Activated CD4-positive, alpha-beta T cell treated with anti-CD3 and anti-CD28 coated beads, Interleukin-2, amount 10 ng/mL, durations not matched to agents 7 days and 5 days (primary cell): ENCODE data around the gene GNAI2. TPM values are rescaled to one million over a fixed set of nuclear protein-coding genes. Genes with fewer than 3 reads are reported as not detected.
A peak's percentile ranks its signal among the peaks of the same experiment; 100 is the strongest.

Experiments used
- CTCF ChIA-PET: fragments of 350-600 bp; sonication (Branson Sonifier 250); formaldehyde crosslinking; loops from one replicate; lab custom pipeline; 2021; ENCODE audit warnings: antibody characterized with exemption; lab: Charles Lee
- POLR2A ChIA-PET: fragments of 350-600 bp; sonication (Branson Sonifier 250); formaldehyde crosslinking; loops from one replicate; lab custom pipeline; 2021; ENCODE audit warnings: antibody characterized with exemption; lab: Charles Lee
- DNase-seq: peaks from one replicate; pipeline ENCODE4 v3.0.0-alpha.2; 2020
- H3K27ac Mint-ChIP-seq: one replicate; pipeline ENCODE4 v1.8.0; 2021; ENCODE audit warnings: mild to moderate bottlenecking, moderate library complexity, mixed read lengths
- H3K27me3 Mint-ChIP-seq: one replicate; pipeline ENCODE4 v1.8.0; 2021; ENCODE audit warnings: mixed read lengths
- H3K36me3 Mint-ChIP-seq: one replicate; pipeline ENCODE4 v1.8.0; 2021; ENCODE audit warnings: low read depth, mixed read lengths
- H3K4me1 Mint-ChIP-seq: one replicate; pipeline ENCODE4 v1.8.0; 2021; ENCODE audit warnings: mixed read lengths
- H3K4me3 Mint-ChIP-seq: one replicate; pipeline ENCODE4 v1.8.0; 2021; ENCODE audit warnings: mild to moderate bottlenecking, moderate library complexity, mixed read lengths
- H3K9me3 Mint-ChIP-seq: one replicate; pipeline ENCODE4 v1.8.0; 2021; ENCODE audit warnings: mixed read lengths
- total RNA-seq, 2 experiments: library from RNA; stranded (reverse); gene quantifications; one replicate each; pipeline ENCODE4 v1.2.3, GENCODE V29; 2021

The GNAI2 gene
- total RNA-seq, 2 experiments from 2014 or later = 489 to 524 TPM

DNA sequence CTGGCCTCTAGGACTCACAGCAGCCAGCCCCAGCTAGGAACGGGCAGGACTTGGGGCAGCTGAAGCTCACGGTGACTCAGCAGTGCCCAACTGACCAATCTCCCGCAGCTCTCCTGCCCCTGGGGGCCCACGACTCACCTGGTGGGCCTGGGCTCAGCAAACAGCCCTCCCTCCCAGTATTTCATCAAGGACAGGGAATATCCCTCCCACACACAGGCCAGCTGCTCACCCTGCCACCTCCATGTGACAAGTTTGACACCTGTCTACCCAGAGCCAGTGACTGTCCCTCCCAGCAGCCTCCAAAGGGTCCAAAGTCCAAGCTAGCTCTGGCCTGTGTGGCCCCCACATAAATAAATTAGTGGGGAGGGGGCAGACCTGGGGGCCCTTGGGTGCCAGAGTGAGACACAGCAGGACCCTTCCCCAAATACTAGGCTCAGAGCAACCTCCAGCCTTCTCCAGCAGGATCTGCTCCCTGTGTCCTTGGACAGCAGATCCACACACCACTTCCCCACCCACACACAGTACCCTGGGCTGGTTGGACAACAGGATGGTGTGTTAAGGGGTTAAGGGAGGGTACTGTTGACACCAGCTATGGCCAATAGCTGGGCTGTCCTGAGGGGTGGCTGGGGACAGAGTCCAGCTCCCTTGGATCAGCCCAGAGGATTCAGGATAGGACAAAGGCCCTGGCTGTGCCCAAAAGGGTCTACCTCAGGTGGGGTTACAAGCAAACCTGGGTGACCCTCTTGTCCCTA, 40.3 kb upstream of the GNAI2 start:
- CTCF ChIA-PET = interaction anchor here (0.9 to 5.2 kb wide), 13 partner anchors 8 to 97 kb away, joined by 3 to 175 read pairs (median 4); partner anchors contain the start of genes GNAI2, IFRD2 and SLC38A3
- POLR2A ChIA-PET = interaction anchor here (0.5 kb wide), 1 partner anchor 77 kb away, joined by 6 read pairs; no protein-coding TSS in a partner anchor
- Mint-ChIP-seq H3K4me3 (no peak overlapping the region), H3K27me3 (peaks cover 19% of the 10 kb centered on the region), H3K27ac (no peak overlapping the region), H3K4me1 (peaks cover 9% of the 10 kb centered on the region), H3K36me3 (no peaks in the 10 kb centered on the region), H3K9me3 (no peaks in the 10 kb centered on the region)
- DNase-seq = no peak

DNA sequence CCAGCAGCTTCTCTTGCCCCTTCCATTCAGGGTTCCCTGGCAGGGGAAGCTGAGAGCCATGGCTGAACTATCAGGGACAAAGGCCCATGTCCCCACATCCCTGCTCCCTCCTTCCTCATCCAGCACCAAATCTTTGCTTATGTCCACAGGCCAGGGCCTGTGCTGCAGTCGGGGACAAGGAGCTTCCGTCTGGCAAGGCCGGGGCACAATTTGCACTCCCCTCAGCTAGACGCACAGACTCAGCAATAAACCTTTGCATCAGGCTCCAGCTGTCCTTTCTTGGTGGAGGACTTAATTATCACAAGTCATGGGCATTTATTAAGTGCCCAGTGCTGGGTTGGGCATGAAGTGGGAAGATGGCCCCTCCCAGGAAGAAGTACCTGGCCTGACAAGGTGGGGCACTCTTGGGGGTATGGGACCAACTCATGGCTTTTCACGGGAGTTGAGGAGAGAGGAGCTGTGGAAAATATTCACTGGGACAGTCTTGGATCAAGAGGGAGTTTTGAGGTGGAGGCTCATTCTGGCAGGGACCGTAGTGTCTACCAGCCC, 39.7 kb upstream of the GNAI2 start:
- no peak overlapping the region for H3K27ac Mint-ChIP-seq

DNA sequence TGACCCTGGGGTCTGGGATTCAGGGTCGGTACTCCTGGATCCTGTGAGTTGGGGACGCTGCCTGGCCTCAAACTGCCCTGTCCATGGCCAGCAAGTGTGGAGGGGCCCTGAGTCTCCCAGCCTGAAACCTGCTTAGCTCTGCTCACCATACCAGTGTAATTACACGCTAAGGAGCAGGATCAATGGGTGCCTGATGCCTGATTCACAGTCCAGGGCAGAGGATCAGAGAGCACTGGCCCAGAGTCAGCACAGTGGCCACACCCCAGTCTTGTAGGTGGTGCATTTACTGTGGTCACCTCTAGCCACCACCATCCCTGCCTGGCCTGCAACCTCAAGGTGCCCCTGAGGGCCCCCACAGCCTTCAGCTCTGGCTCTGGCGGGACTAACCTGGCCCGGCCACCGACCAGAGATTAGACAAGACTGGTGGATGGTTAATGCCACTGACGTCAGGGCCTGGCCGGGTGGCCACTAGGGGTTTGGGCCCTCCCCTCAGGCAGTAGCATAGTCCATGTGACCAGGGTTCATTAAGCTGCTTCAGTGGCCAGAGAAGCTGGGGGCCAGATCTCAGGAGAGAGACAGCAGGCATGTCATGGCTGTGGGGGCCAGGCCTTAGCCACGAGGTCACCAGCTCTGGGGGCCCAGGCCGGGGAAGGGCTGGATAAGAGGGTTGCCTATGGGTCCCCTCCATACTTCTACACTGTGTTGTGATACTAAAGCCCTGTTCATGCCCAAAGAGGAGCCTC, 34.3 kb upstream of the GNAI2 start:
- DNase-seq = no peak
- no peak overlapping the region for H3K4me3 Mint-ChIP-seq
- POLR2A ChIA-PET = no interaction called here
- H3K4me1 Mint-ChIP-seq = peaks cover 2% of the 10 kb centered on the region
- no peaks in the 10 kb centered on the region for H3K36me3 Mint-ChIP-seq
- no peak overlapping the region for H3K27ac Mint-ChIP-seq
- CTCF ChIA-PET = interaction anchor here (1.7 to 3.8 kb wide), 5 partner anchors 7 to 73 kb away, joined by 4 to 22 read pairs (median 13); no protein-coding TSS in a partner anchor
- H3K9me3 Mint-ChIP-seq = no peaks in the 10 kb centered on the region
- H3K27me3 Mint-ChIP-seq = peaks cover 47% of the 10 kb centered on the region

More for the DNA sequence above, 39.7 kb upstream of the GNAI2 start:
- POLR2A ChIA-PET = no interaction called here
- H3K4me3 Mint-ChIP-seq = no peak overlapping the region
- no peaks in the 10 kb centered on the region for H3K9me3 Mint-ChIP-seq
- peaks cover 23% of the 10 kb centered on the region for H3K27me3 Mint-ChIP-seq
- peaks cover 9% of the 10 kb centered on the region for H3K4me1 Mint-ChIP-seq
- CTCF ChIA-PET = interaction anchor here (1.3 to 5.2 kb wide), 3 partner anchors 15 to 50 kb away, joined by 3 to 175 read pairs (median 18); no protein-coding TSS in a partner anchor
- no peaks in the 10 kb centered on the region for H3K36me3 Mint-ChIP-seq
- DNase-seq = no peak

DNA sequence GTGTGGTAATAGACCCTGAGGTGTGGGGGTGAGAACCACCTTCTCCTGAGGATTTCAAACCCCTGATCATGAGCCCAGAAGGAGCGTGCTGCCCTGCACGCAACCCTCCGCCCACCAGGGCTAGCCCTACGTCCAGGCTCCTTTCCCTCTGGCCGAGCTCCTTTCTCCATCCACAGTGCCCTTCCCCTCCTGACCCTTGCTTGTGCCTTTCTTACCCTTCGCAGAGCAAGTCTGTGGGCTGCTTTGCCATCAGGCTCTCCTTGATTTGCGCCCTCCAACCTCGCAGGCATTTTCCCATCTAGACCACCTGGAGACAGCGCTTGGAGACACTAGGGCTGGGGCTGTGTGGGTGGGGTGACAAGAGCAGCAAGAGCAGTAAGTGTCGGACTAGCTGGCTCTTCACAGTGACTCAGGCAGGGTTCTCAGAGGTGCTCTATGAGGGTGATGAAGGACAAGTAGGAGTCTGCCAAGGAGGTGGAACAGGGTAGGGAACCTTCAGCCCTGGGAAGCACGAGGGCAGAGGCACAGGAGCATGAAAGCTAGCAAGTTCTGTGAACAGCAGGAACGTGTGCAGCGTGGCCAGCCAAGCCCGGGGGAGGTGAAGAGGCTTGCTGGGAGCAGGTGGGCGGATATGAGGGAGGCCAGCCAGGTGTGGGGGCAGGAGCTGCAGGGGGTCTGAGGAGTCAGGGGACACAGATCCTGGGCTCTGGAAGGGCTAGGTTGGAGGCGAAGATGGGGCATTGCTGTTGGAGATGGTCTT, 33.5 kb upstream of the GNAI2 start:
- H3K36me3 Mint-ChIP-seq = no peaks in the 10 kb centered on the region
- CTCF ChIA-PET = interaction anchor here (1.0 to 3.8 kb wide), 8 partner anchors 8 to 166 kb away, joined by 3 to 22 read pairs (median 5); no protein-coding TSS in a partner anchor

DNA sequence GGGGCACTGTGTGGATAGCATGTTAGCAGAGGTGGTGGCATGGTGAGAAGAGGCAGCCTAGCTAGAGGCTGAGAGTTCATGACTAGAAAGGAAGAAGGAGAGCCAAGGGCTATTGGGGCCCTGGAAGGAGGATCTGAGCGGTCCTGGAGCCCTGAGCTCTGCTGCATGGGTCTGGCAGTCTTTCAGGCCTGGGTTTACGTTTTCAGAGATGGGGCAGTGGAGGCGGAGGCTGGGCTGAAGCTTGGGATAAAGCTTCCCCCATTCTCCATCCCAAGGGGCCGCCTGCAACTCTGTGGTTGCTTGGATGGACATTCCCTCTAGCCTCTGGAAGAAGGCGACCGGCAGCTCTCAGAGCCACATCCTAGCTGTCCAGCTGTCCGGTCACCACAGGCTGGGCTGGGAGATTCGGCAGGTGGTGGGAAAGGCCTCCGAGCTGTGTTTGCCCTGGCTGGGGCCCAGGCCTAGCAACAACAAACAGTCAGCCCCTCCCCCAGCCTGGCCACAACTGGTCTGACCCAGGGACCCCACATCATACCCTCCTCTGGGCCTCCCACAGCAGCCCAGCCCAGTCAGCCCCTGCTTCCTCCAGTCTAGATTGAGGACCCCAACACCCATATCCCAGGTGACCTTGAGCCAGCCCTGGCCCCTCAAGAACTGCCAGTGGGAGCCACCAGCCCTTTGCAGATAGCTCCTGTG, 32.7 kb upstream of the GNAI2 start:
- Mint-ChIP-seq H3K4me1 (peaks cover 2% of the 10 kb centered on the region), H3K27me3 (peaks cover 51% of the 10 kb centered on the region), H3K36me3 (no peaks in the 10 kb centered on the region), H3K9me3 (no peaks in the 10 kb centered on the region), H3K27ac (no peak overlapping the region), H3K4me3 (no peak overlapping the region)
- ChIA-PET CTCF (interaction anchor here (0.5 to 3.8 kb wide), 13 partner anchors 9 to 184 kb away, joined by 3 to 22 read pairs (median 4); partner anchors contain the start of gene GNAI2), POLR2A (interaction anchor here (0.7 kb wide), 1 partner anchor 18 kb away, joined by 3 read pairs; no protein-coding TSS in a partner anchor)
- DNase-seq = no peak

More for the DNA sequence above, 33.5 kb upstream of the GNAI2 start:
- Mint-ChIP-seq H3K4me1 (peaks cover 2% of the 10 kb centered on the region), H3K27me3 (peaks cover 48% of the 10 kb centered on the region), H3K27ac (no peak overlapping the region), H3K9me3 (no peaks in the 10 kb centered on the region), H3K4me3 (no peak overlapping the region)
- no peak for DNase-seq
- POLR2A ChIA-PET = no interaction called here

DNA sequence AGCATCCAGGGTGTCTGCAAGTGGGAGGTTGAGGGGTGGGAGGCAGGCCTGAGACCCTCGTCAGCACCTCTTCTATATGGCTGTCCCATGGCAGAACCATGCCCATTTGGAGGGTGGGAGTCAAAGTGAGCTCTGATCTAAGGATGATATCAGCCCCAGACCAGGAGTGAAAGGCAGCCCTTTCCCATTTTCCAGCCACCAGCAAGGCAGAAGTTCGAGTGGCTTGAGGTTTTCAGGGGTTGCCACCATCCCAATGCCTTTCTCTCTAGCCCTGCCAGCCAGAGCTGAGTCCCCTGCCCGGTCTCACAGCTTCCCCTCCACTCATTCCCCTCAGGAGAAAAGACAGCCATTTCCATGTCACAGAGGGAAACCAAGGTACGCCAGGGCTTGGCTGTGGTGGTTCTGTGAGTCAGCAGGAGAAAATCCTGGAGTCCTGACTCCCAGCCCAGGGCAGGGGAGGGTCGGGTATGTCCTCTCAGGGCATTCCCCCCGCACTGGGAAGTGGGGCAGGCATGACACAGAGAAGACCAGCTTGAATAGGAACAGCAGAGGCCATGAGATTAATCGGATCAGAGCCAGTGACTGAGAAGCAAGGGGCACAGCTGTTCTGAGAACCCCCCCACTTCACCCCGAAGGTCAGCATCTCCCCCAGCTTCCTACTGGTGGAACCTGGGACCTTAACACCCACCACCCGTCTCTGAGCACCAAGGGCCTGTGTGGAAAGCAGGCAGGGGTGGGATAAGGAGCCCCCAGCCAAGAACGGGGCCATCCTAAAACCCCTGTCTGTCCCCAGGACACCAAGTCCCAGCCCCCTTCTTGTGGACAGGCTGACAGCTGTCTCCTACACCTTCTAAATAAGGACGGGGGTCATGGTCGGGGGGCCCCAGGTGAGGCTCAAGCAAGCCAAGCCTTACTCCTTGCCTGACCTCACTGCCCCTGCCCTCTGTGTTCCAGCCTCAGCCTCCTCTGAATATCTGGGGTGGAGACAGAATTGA, 31.9 kb upstream of the GNAI2 start:
- Mint-ChIP-seq H3K27ac (no peak overlapping the region), H3K36me3 (no peaks in the 10 kb centered on the region), H3K27me3 (peaks cover 51% of the 10 kb centered on the region), H3K4me3 (no peak overlapping the region), H3K4me1 (peaks cover 2% of the 10 kb centered on the region), H3K9me3 (no peaks in the 10 kb centered on the region)
- ChIA-PET POLR2A (interaction anchor here (0.7 kb wide), 1 partner anchor 18 kb away, joined by 3 read pairs; no protein-coding TSS in a partner anchor), CTCF (interaction anchor here (0.5 to 3.8 kb wide), 12 partner anchors 10 to 185 kb away, joined by 3 to 22 read pairs (median 4); partner anchors contain the start of genes GNAI2 and GNAT1)
- no peak for DNase-seq

DNA sequence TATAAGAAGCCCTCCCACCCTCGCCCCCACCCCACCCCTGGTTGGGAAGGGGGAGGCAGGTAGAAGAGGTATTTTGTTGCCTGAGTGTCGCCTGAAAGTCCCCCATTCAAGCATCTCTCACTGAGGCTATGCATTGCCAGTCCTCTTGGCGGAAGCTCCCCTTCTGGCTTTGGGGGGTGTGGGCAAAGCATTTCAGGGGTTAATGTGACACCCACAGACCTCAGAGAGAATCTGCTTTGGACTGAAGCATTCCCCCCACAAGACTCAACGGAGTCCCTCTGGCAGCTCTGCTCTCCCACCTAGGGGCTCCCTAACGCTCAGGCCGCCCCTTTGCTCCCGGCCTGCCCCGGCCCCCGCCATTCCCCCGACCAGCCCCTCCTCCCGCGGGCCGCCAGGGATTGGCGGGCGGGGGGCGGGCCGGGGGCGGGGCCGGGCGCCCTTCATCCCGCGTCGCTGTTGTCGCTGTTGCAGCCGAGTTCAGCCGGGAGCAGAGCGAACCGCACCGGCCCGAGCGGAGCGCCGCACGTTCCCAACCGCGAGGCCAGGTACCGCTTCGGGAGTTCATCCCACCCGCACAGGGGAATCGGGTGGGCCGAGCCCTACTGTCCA, 31.1 kb upstream of the GNAI2 start, which contains the start of gene SLC38A3:
Gene SLC38A3 (plus strand): TSS at position 468 of the 609 bp plus-strand sequence. CDS start 8,929 bp downstream, outside the sequence.
- peaks cover 48% of the 10 kb centered on the region for H3K27me3 Mint-ChIP-seq
- H3K27ac Mint-ChIP-seq = no peak within 1 kb of the TSS
- H3K36me3 Mint-ChIP-seq = no peaks in the 10 kb centered on the region
- POLR2A ChIA-PET = no interaction called here
- CTCF ChIA-PET = interaction anchor here (1.3 to 3.8 kb wide), 4 partner anchors 11 to 31 kb away, joined by 4 to 22 read pairs (median 4); partner anchors contain the start of genes GNAI2 and GNAT1
- no peak within 1 kb of the TSS for H3K4me3 Mint-ChIP-seq
- no peak for DNase-seq
- no peaks in the 10 kb centered on the region for H3K9me3 Mint-ChIP-seq
- peaks cover 2% of the 10 kb centered on the region for H3K4me1 Mint-ChIP-seq

DNA sequence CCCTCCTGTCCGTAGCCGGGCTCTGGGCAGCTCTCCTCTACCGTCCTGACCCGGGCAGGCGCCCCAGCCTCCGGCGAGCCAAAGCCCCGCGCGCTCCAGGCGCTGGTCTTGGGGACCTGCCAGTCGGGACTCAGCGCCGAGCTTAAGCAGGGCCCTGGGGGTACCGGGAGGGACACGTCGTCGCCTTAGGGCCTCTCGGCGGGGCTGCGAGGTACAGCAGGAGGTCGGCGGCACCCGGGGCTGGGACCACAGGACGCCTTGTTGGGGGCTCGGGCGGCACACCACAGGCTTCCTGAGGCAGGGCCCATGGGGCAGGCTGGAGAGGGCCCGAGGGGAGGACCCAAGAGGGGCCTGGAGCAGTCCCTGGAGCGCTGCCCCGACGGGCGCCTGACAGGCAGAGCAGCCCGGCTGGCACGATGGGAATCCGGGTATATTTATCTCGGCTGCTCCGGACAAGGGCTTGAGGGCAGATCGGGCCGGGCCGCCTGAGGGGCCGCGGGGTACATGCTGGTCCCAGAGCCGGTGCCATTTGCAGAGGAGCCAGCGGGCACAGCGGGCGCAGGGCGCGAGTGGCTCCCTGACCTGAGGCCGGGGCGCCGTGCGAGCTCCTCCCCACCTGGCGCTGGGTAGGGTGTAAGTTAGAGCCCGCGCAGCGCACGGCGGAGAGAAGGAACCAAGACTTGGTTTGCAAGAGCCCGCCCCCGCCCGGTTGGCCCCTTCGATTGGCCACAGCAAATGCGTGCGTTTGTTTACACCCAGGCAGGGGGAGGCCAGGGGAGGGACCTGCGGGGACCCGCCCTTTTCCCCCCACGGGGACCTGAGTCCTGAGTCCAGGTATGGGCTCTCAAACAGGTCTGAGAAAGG, 30.4 kb upstream of the GNAI2 start:
- CTCF ChIA-PET = interaction anchor here (0.5 to 3.8 kb wide), 7 partner anchors 11 to 1961 kb away, joined by 3 to 22 read pairs (median 4); partner anchors contain the start of gene GNAT1
- peaks cover 2% of the 10 kb centered on the region for H3K4me1 Mint-ChIP-seq
- H3K9me3 Mint-ChIP-seq = no peaks in the 10 kb centered on the region
- POLR2A ChIA-PET = no interaction called here
- no peaks in the 10 kb centered on the region for H3K36me3 Mint-ChIP-seq
- DNase-seq = peak; percentile 42
- H3K27me3 Mint-ChIP-seq = peaks cover 48% of the 10 kb centered on the region
- no peak overlapping the region for H3K27ac Mint-ChIP-seq
- no peak overlapping the region for H3K4me3 Mint-ChIP-seq

DNA sequence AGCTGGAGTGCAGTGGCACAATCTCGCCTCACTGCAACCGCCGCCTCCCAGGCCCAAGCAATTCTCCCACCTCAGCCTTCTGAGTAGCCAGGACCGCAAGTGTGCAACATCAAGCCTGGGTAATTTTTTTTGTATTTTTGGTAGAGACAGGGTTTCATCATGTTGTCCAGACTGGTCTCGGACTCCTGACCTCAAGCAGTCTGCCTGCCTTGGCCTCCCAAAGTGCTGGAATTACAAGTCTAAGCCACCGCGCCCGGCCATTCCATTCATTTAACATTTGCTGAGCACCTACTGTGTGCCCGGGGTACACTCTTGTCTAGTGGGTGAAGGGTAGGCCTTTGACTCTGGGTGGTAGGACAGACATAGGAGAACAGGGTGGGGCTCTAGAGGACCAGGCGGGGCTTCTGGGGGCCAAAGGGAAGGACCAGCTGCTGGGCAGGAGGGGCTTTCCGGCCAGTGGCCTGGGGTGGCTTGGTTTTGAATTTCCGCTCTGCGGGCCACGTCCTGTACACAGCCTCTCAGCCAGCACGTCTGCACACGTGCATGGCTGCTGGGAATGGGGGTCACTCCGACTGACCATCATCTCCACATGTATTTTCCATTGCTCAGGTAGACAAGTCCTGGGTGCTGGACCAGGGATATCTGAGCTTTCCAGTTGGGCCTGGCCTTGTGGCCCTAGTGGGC, 28.5 kb upstream of the GNAI2 start:
- Mint-ChIP-seq H3K36me3 (no peaks in the 10 kb centered on the region), H3K27ac (no peak overlapping the region), H3K9me3 (no peaks in the 10 kb centered on the region), H3K27me3 (peaks cover 40% of the 10 kb centered on the region), H3K4me1 (peaks cover 2% of the 10 kb centered on the region), H3K4me3 (no peak overlapping the region)
- POLR2A ChIA-PET = no interaction called here
- DNase-seq = no peak
- CTCF ChIA-PET = interaction anchor here (1.2 kb wide), 1 partner anchor 13 kb away, joined by 3 read pairs; no protein-coding TSS in a partner anchor
